ENCODE results near the gene RECQL5. TPM values are rescaled to one million over a fixed set of nuclear protein-coding genes. Genes with fewer than 3 reads are reported as not detected.
A peak's percentile ranks its signal among the peaks of the same experiment; 100 is the strongest.

Gene RECQL5
- total RNA-seq, 2 experiments from 2014 or later, result 90.0 to 139 TPM

GRCh38 chr17:75667825-75668224, 871 bp upstream of the RECQL5 start:
- Histone ChIP-seq H3K4me3 (ENCODE audit: low read depth, low read length, poor library complexity, severe bottlenecking) (peak overlapping the region; percentile 84), H2AFZ (ENCODE audit: low read length) (no peak overlapping the region)
- intact Hi-C loops (cut with micrococcal nuclease; ENCODE audit: unreplicated experiment), result loop anchor here (5.0 to 10.0 kb wide), 4 partner anchors 36 to 1067 kb away; partner anchors contain the start of genes MFSD11, SMIM5, SRSF2 and UBALD2

GRCh38 chr17:75665981-75666380, 973 bp downstream of the RECQL5 start:
- peak overlapping the region; percentile 94 for H3K27ac ChIP-seq (ENCODE audit: low read depth, low read length, poor library complexity, severe bottlenecking)
- TF ChIP-seq CTCF (conservative IDR thresholded peaks at IDR 0.05; ENCODE audit: low read length) (no peak), EZH2phosphoT487 (IDR thresholded peaks at IDR 0.05; ENCODE audit: borderline replicate concordance, low read depth, low read length) (no peak)
- no peaks in the 10 kb centered on the region for H3K9me2 ChIP-seq (ENCODE audit: insufficient read depth, low read length)
- H2AFZ ChIP-seq (ENCODE audit: low read length), result no peak overlapping the region
- H3K36me3 ChIP-seq (ENCODE audit: insufficient read depth, low read length), result peaks cover 63% of the 10 kb centered on the region
- ChIA-PET POLR2A (interaction anchor here (0.6 to 1.7 kb wide), 10 partner anchors 9 to 181 kb away, joined by 3 to 11 read pairs (median 4); no protein-coding TSS in a partner anchor), CTCF (ENCODE audit: unreplicated experiment) (interaction anchor here (1.0 to 1.8 kb wide), 2 partner anchors 24 to 87 kb away, joined by 6 to 7 read pairs; no protein-coding TSS in a partner anchor)
- peak overlapping the region; percentile 93 for H3K4me2 ChIP-seq (ENCODE audit: low read length)
- H3K9me3 ChIP-seq (ENCODE audit: low read length), result peaks cover 15% of the 10 kb centered on the region; the same call in 1 of the 2 replicates
- H3K79me2 ChIP-seq (ENCODE audit: insufficient read depth, low read depth, low read length), result peaks cover 65% of the 10 kb centered on the region
- peaks cover 66% of the 10 kb centered on the region for H3K4me1 ChIP-seq (ENCODE audit: insufficient read depth, low read length, poor library complexity, severe bottlenecking)
- DNase-seq (ENCODE audit: low spot score), result no peak
- intact Hi-C loops (cut with micrococcal nuclease; ENCODE audit: unreplicated experiment), result loop anchor here (5.0 to 10.0 kb wide), 4 partner anchors 34 to 1069 kb away; partner anchors contain the start of genes MFSD11, SMIM5, SRSF2 and UBALD2
- H4K20me1 ChIP-seq (ENCODE audit: insufficient read depth, low read length), result no peaks in the 10 kb centered on the region
- peak overlapping the region; percentile 84 for H3K4me3 ChIP-seq (ENCODE audit: low read depth, low read length, poor library complexity, severe bottlenecking)
- no TSS peak for BruUV-seq (replicated peaks)

More at GRCh38 chr17:75667825-75668224, 871 bp upstream of the RECQL5 start:
- Histone ChIP-seq H3K36me3 (ENCODE audit: insufficient read depth, low read length) (peaks cover 63% of the 10 kb centered on the region), H3K9me2 (ENCODE audit: insufficient read depth, low read length) (no peaks in the 10 kb centered on the region), H3K4me1 (ENCODE audit: insufficient read depth, low read length, poor library complexity, severe bottlenecking) (peaks cover 48% of the 10 kb centered on the region), H3K79me2 (ENCODE audit: insufficient read depth, low read depth, low read length) (peaks cover 74% of the 10 kb centered on the region), H3K4me2 (ENCODE audit: low read length) (peak overlapping the region; percentile 79), H3K27ac (ENCODE audit: low read depth, low read length, poor library complexity, severe bottlenecking) (peak overlapping the region; percentile 39), H3K9me3 (ENCODE audit: low read length) (peaks cover 9% of the 10 kb centered on the region; the same call in 1 of the 2 replicates), H4K20me1 (ENCODE audit: insufficient read depth, low read length) (no peaks in the 10 kb centered on the region)
- no TSS peak for BruUV-seq (replicated peaks)
- no peak for DNase-seq (ENCODE audit: low spot score)
- TF ChIP-seq EZH2phosphoT487 (IDR thresholded peaks at IDR 0.05; ENCODE audit: borderline replicate concordance, low read depth, low read length) (no peak), CTCF (conservative IDR thresholded peaks at IDR 0.05; ENCODE audit: low read length) (no peak)
- CTCF ChIA-PET (ENCODE audit: unreplicated experiment), result interaction anchor here (0.5 to 1.8 kb wide), 4 partner anchors 22 to 88 kb away, joined by 3 to 7 read pairs (median 4); no protein-coding TSS in a partner anchor
- POLR2A ChIA-PET, result interaction anchor here (0.8 to 1.3 kb wide), 2 partner anchors 70 to 86 kb away, joined by 3 to 7 read pairs; no protein-coding TSS in a partner anchor
